MM.1S (cell line): ENCODE data around the gene RRAGD.
"Not testable (repeated sequence)": the region's sequence is repeated elsewhere in the genome, so short reads cannot be mapped to it uniquely, and the experiment has no call there.

Experiments
- DNase-seq: peaks from one replicate; pipeline ENCODE4 v3.0.0-alpha.2; 2015
- H2AFZ ChIP-seq: fragments of 300-600 bp; sonication (generic); 2 replicates; pipeline ENCODE4 v1.6.0; 2016; ENCODE audit warnings: antibody characterized with exemption, low read length
- H3F3A ChIP-seq: fragments of 300-600 bp; sonication (generic); 2 replicates; pipeline ENCODE4 v1.6.1; 2016; ENCODE audit warnings: mild to moderate bottlenecking, antibody characterized with exemption, low read length, moderate library complexity, mixed read lengths; ENCODE audit not compliant: insufficient read depth
- H3K27ac ChIP-seq: fragments of 300-600 bp; sonication (generic); 2 replicates; pipeline ENCODE4 v1.5.1; 2016; ENCODE audit warnings: mild to moderate bottlenecking, low read length
- H3K27me3 ChIP-seq: fragments of 300-600 bp; sonication (generic); replicated peaks from 2 replicates; pipeline ENCODE4 v1.6.0; 2016; ENCODE audit warnings: low read length; ENCODE audit not compliant: insufficient read depth
- H3K36me3 ChIP-seq: fragments of 300-600 bp; sonication (generic); replicated peaks from 2 replicates; pipeline ENCODE4 v1.6.1; 2016; ENCODE audit warnings: mild to moderate bottlenecking, low read length, mixed read lengths; ENCODE audit not compliant: insufficient read depth
- H3K4me1 ChIP-seq: fragments of 300-600 bp; sonication (generic); 2 replicates; pipeline ENCODE4 v1.6.1; 2016; ENCODE audit warnings: low read length, mixed read lengths
- H3K4me2 ChIP-seq: fragments of 300-600 bp; sonication (generic); 2 replicates; pipeline ENCODE4 v1.6.0; 2016; ENCODE audit warnings: low read depth, low read length
- H3K4me3 ChIP-seq: fragments of 300-600 bp; sonication (generic); 2 replicates; pipeline ENCODE4 v1.5.1; 2016; ENCODE audit warnings: low read length, mixed read lengths
- H3K79me2 ChIP-seq: fragments of 300-600 bp; sonication (generic); 2 replicates; pipeline ENCODE4 v1.6.1; 2016; ENCODE audit warnings: mixed run types, low read length, mixed read lengths
- H3K9ac ChIP-seq: fragments of 300-600 bp; sonication (generic); 2 replicates; pipeline ENCODE4 v1.6.1; 2016; ENCODE audit warnings: low read length, mixed read lengths
- H3K9me2 ChIP-seq: fragments of 300-600 bp; sonication (generic); replicated peaks from 2 replicates; pipeline ENCODE4 v1.6.1; 2016; ENCODE audit warnings: mild to moderate bottlenecking, low read length, mixed read lengths; ENCODE audit not compliant: insufficient read depth
- H3K9me3 ChIP-seq: fragments of 300-600 bp; sonication (generic); replicated peaks from 2 replicates; pipeline ENCODE4 v1.6.1; 2016; ENCODE audit warnings: mild to moderate bottlenecking, low read length, mixed read lengths; ENCODE audit not compliant: insufficient read depth
- H4K20me1 ChIP-seq: fragments of 300-600 bp; sonication (generic); 2 replicates; pipeline ENCODE4 v1.6.1; 2016; ENCODE audit warnings: mild to moderate bottlenecking, low read length, moderate library complexity, mixed read lengths; ENCODE audit not compliant: insufficient read depth
- EZH2 ChIP-seq: fragments of 300-600 bp; sonication (generic); optimal IDR thresholded peaks from 2 replicates; pipeline ENCODE3; 2017; ENCODE audit warnings: low read depth, mild to moderate bottlenecking, antibody characterized with exemption, low read length, mixed read lengths
- EZH2phosphoT487 ChIP-seq: fragments of 300-600 bp; sonication (generic); IDR thresholded peaks from 2 replicates; pipeline ENCODE4 v1.6.1; 2018; ENCODE audit warnings: antibody characterized with exemption, low read length
- TF ChIP-seq, protein P1 (sequence below): fragments of 300-600 bp; sonication (generic); IDR thresholded peaks from 2 replicates; pipeline ENCODE4 v1.5.1; 2016; ENCODE audit warnings: antibody characterized with exemption, low read length, mixed read lengths

RRAGD gene

DNA sequence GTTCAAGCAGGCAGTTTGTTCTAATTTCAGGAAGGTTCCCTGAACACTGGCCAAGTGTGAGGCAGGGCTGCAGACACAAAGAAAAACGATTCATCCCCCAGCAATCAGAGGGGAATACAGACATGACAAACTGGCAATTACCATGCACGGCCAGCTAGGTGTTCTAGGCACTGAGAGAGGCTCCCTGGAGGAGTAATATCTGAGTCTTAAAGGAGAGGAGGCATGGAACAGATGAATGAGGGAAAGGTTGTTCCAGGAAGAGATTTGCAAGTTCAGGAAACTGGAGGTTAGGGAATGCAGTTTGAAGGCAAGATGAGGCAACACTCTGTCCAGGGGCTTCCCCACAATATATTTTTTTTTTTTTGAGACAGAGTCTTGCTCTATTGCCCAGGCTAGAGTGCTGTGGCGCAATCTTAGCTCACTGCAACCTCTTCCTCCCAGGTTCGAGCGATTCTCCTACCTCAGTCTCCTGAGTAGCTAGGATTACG is 11.1 kb downstream of the RRAGD start:
- peaks cover 11% of the 10 kb centered on the region for H3K4me1 ChIP-seq
- no peak overlapping the region for H3K4me2 ChIP-seq
- TF ChIP-seq, protein P1, sequence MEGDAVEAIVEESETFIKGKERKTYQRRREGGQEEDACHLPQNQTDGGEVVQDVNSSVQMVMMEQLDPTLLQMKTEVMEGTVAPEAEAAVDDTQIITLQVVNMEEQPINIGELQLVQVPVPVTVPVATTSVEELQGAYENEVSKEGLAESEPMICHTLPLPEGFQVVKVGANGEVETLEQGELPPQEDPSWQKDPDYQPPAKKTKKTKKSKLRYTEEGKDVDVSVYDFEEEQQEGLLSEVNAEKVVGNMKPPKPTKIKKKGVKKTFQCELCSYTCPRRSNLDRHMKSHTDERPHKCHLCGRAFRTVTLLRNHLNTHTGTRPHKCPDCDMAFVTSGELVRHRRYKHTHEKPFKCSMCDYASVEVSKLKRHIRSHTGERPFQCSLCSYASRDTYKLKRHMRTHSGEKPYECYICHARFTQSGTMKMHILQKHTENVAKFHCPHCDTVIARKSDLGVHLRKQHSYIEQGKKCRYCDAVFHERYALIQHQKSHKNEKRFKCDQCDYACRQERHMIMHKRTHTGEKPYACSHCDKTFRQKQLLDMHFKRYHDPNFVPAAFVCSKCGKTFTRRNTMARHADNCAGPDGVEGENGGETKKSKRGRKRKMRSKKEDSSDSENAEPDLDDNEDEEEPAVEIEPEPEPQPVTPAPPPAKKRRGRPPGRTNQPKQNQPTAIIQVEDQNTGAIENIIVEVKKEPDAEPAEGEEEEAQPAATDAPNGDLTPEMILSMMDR, result no peak
- TF ChIP-seq EZH2, result no peak
- no peak for TF ChIP-seq EZH2phosphoT487
- H3F3A ChIP-seq, result peaks cover 3% of the 10 kb centered on the region; the same call in 1 of the 2 replicates
- no peak for DNase-seq
- H3K79me2 ChIP-seq, result peaks cover 99% of the 10 kb centered on the region
- no peak overlapping the region for H3K9ac ChIP-seq
- no peaks in the 10 kb centered on the region for H3K9me3 ChIP-seq
- H3K9me2 ChIP-seq, result no peaks in the 10 kb centered on the region
- H3K4me3 ChIP-seq, result no peak overlapping the region
- H3K36me3 ChIP-seq, result no peaks in the 10 kb centered on the region
- no peak overlapping the region for H2AFZ ChIP-seq
- no peaks in the 10 kb centered on the region for H3K27me3 ChIP-seq
- H3K27ac ChIP-seq, result no peak overlapping the region
- H4K20me1 ChIP-seq, result peaks cover 10% of the 10 kb centered on the region; the same call in 1 of the 2 replicates

DNA sequence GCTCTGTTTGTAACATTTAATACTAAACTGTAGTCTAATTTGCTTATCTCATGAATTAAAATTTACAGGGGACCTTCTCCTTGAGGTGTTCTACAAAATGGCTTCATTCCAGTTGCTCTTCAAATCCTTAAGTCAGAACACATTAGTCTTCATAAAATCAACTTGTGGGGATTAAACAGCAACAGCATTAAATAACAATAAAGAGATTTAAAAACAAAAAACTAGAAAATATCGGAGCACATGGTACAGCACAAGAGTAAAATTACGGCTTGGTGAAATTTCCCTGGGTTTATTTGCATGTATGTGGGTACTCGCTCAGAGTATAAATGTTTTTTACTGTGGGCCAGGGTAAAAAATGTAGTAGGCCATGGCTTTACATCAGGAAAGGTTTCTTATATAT is 12.0 kb downstream of the RRAGD start:
- Histone ChIP-seq H4K20me1 (peaks cover 7% of the 10 kb centered on the region; the same call in 1 of the 2 replicates), H2AFZ (no peak overlapping the region), H3K27ac (no peak overlapping the region), H3K4me3 (no peak overlapping the region), H3K9me2 (no peaks in the 10 kb centered on the region), H3K79me2 (peaks cover 99% of the 10 kb centered on the region), H3F3A (peaks cover 3% of the 10 kb centered on the region; the same call in 1 of the 2 replicates), H3K4me1 (peaks cover 17% of the 10 kb centered on the region), H3K4me2 (no peak overlapping the region), H3K27me3 (no peaks in the 10 kb centered on the region), H3K9ac (no peak overlapping the region), H3K36me3 (no peaks in the 10 kb centered on the region), H3K9me3 (no peaks in the 10 kb centered on the region)
- no peak for DNase-seq
- no peak for TF ChIP-seq EZH2phosphoT487
- TF ChIP-seq EZH2, result no peak
- TF ChIP-seq, protein P1, result no peak

DNA sequence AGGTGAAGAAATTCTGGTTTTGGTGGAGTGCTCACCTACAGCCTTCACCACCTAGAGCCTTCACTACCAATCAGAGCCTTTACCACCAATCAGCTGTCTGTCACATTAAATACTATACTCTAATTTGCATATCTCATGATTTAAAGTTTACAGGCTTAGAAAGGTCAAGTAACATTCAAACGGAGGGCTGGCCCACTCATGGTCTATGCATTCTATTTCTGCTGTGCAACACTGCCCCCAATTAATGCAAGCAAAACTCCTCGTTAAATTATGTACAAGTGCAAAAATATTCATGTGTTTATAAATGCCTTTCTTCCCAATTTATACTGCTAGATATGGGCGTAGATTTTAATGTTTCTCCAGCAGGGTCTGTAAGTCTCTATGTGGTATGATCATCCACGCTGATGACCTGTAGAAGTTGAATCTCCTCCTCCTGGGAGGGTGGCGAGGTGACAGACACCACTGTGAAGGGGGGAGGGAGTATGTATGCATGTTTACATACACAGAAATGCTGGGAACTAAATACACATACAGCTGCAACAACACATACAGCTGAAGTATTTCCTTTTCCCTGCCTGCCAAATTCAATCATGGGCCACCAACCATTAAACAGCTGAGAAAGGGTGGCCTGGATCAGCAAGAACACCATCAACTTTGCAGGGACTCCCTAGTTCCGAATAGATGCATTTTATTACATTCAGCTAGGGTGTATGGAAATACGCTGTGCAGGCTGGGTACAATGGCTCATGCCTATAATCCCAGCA is 13.1 kb downstream of the RRAGD start:
- H4K20me1 ChIP-seq, result peaks cover 7% of the 10 kb centered on the region; the same call in 1 of the 2 replicates
- no peaks in the 10 kb centered on the region for H3K36me3 ChIP-seq
- peaks cover 98% of the 10 kb centered on the region for H3K79me2 ChIP-seq
- H3F3A ChIP-seq, result peaks cover 4% of the 10 kb centered on the region; the same call in 1 of the 2 replicates
- no peaks in the 10 kb centered on the region for H3K27me3 ChIP-seq
- H2AFZ ChIP-seq, result no peak overlapping the region
- DNase-seq, result no peak
- TF ChIP-seq EZH2phosphoT487 (no peak), EZH2 (no peak)
- TF ChIP-seq, protein P1, result no peak
- no peak overlapping the region for H3K4me3 ChIP-seq
- H3K9ac ChIP-seq, result no peak overlapping the region
- H3K27ac ChIP-seq, result no peak overlapping the region
- no peak overlapping the region for H3K4me2 ChIP-seq
- H3K9me3 ChIP-seq, result no peaks in the 10 kb centered on the region
- peaks cover 23% of the 10 kb centered on the region for H3K4me1 ChIP-seq
- no peaks in the 10 kb centered on the region for H3K9me2 ChIP-seq

DNA sequence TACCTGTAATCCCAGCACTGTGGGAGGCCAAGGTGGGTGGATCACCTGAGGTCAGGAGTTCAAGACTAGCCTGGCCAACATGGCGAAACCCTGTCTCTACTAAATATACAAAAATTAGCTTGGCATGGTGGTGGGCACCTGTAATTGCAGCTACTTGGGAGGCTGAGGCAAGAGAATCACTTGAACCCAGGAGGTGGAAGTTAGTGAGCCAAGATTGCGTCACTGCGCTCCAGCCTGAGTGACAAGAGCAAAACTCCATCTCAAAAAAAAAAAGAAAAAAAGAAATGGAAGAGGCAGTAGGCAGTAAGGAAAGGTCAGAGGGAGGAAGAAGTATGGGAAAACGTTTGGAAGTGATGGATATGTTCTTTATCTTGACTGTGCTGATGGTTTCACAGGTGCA is 14.2 kb downstream of the RRAGD start:
- H3K79me2 ChIP-seq, result peaks cover 98% of the 10 kb centered on the region
- not testable (repeated sequence) for H3K27me3 ChIP-seq, H3K9ac ChIP-seq, H3K4me3 ChIP-seq, DNase-seq, H3K4me2 ChIP-seq, H3K9me3 ChIP-seq, H3K9me2 ChIP-seq, H3K36me3 ChIP-seq, H4K20me1 ChIP-seq, H3K27ac ChIP-seq, H2AFZ ChIP-seq
- H3F3A ChIP-seq, result peaks cover 14% of the 10 kb centered on the region
- peaks cover 33% of the 10 kb centered on the region for H3K4me1 ChIP-seq
